ENCODE measurements around the gene VPS13A.
"Not testable (repeated sequence)": the region's sequence is repeated elsewhere in the genome, so short reads cannot be mapped to it uniquely, and the experiment has no call there.

Gene VPS13A

GRCh38 chr9:77438653-77439052 lies 261.3 kb downstream of the VPS13A start:
- no peak for TF ChIP-seq CTCF (IDR thresholded peaks at IDR 0.05; ENCODE audit: low read depth, low read length, missing control alignments)
- in situ Hi-C loops (cut with HindIII; ENCODE audit: low sequenced_read_pairs): no loop called here
- no peak for DNase-seq (ENCODE audit: low read depth)
- H3K4me3 ChIP-seq (ENCODE audit: low read depth, low read length): no peak overlapping the region

DNA sequence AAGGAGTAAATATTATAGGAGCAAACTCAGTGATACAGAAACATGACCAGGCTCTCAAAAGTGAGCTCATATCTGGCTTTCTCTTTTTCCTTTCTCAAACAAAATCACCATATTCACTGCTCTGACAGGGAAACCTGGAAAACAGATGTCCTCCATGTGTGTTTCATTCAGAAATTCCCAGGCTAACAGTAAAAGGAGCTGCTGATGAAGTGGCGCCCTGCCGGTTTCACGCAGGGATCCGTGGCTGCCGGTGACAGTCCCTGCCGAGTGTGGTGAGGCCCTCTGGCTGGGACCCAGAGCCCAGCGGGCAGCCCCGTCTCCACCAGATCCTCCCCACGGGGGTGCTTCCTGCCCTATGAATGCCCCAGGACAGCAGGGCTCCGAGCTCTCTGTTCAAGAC lies 262.7 kb downstream of the VPS13A start:
- no peak overlapping the region for H3K4me3 ChIP-seq (ENCODE audit: low read depth, low read length)
- no peak for TF ChIP-seq CTCF (IDR thresholded peaks at IDR 0.05; ENCODE audit: low read depth, low read length, missing control alignments)
- in situ Hi-C loops (cut with HindIII; ENCODE audit: low sequenced_read_pairs): no loop called here
- DNase-seq (ENCODE audit: low read depth): peak; percentile 90

- H3K4me3 ChIP-seq (ENCODE audit: low read depth, low read length); in situ Hi-C loops (cut with HindIII; ENCODE audit: low sequenced_read_pairs); DNase-seq (ENCODE audit: low read depth): not testable (repeated sequence)
These were observed 263.8 kb downstream of the VPS13A start for GRCh38 chr9:77441124-77441523.

DNA sequence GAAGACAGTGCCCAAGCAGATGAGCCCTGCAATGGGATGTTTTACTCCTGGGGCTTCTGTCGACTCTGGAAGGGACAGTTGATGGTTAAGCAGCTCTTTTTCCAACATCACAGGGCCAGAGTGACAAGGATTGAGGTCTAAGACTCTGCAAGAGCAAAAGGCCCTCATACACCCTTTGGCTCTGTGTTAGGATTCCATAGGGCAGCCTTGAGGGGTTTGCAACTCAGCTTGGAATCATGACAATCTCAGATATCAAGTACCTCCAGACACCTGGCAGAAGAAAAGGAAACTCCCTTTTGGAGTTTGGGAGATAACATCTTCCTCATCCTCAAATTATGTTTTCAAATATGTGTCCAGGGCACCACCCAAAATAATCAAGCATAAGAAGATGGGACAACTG lies 265.1 kb downstream of the VPS13A start:
- in situ Hi-C loops (cut with HindIII; ENCODE audit: low sequenced_read_pairs): no loop called here

GRCh38 chr9:77447646-77448045 lies 270.3 kb downstream of the VPS13A start:
- in situ Hi-C loops (cut with HindIII; ENCODE audit: low sequenced_read_pairs): no loop called here
- TF ChIP-seq CTCF (IDR thresholded peaks at IDR 0.05; ENCODE audit: low read depth, low read length, missing control alignments): no peak
- DNase-seq (ENCODE audit: low read depth): no peak
- H3K4me3 ChIP-seq (ENCODE audit: low read depth, low read length): no peak overlapping the region

More for the DNA sequence above, 265.1 kb downstream of the VPS13A start:
- H3K4me3 ChIP-seq (ENCODE audit: low read depth, low read length): no peak overlapping the region
- no peak for TF ChIP-seq CTCF (IDR thresholded peaks at IDR 0.05; ENCODE audit: low read depth, low read length, missing control alignments)
- no peak for DNase-seq (ENCODE audit: low read depth)

DNA sequence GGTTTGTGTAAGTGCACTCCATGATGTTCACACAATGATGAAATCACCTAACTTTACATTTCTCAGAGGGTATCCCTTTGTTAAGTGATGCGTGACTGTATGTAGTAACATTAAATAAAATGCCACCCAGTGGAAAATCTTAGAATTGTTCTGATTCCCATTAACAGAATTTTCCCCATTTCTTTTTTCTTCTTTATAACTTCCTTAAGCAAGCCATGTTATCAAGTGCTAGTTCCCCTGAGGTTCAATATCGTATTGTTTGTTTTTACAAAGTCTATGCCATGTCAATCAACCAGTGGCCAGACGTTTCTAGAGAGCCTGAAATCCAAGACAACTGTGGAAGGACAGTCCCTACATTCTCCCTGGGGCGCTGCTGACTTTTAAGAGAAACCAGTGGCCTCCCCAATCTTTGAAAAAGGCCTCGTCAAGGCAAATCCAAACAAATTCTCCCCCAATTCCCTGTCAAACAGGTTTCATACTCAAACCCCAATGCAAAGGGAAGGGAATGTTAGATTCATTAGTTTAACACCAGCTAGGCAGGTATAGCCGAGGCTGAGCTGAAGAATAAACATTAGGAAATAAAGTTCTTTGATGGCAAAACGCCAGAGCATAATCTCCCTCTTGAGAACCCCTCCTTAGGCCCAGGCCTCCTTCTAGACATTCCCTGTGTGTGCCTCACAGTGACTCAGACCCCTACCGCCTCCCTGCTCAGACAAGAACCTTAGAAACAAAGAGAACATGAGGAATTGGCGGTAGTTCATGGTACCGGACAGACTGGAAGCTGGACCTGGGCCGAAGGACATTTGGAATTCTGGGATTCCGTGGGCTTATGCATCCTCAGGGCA lies 272.1 kb downstream of the VPS13A start:
- DNase-seq (ENCODE audit: low read depth): peak; percentile 49
- in situ Hi-C loops (cut with HindIII; ENCODE audit: low sequenced_read_pairs): no loop called here
- TF ChIP-seq CTCF (IDR thresholded peaks at IDR 0.05; ENCODE audit: low read depth, low read length, missing control alignments): no peak

GRCh38 chr9:77450085-77450475 lies 272.7 kb downstream of the VPS13A start:
- no peak for TF ChIP-seq CTCF (IDR thresholded peaks at IDR 0.05; ENCODE audit: low read depth, low read length, missing control alignments)
- in situ Hi-C loops (cut with HindIII; ENCODE audit: low sequenced_read_pairs): no loop called here
- H3K4me3 ChIP-seq (ENCODE audit: low read depth, low read length): no peak overlapping the region
- no peak for DNase-seq (ENCODE audit: low read depth)

More for the DNA sequence above, 272.1 kb downstream of the VPS13A start:
- H3K4me3 ChIP-seq (ENCODE audit: low read depth, low read length): no peak overlapping the region
